Peyer's patch (tissue), 4 donors: ENCODE measurements around the gene LGI4.

Experiments
- POLR2A ChIP-seq, 2 donors: fragments of 450-650 bp; IDR thresholded peaks; one replicate each; pipeline ENCODE4 v1.5.1; 2017; ENCODE audit warnings: antibody characterized with exemption in 2 of 2, mild to moderate bottlenecking in 2 of 2, moderate library complexity in 2 of 2
- TF ChIP-seq, protein P1 (sequence below), 6 experiments: fragments of 450-650 bp in 4 of 6; fragments of 200-600 bp in 2 of 6; sonication (generic) in 1 of 6; IDR thresholded peaks; one replicate each; pipeline ENCODE4 v1.5.1; 2017 to 2019; ENCODE audit warnings: antibody characterized with exemption in 6 of 6, mild to moderate bottlenecking in 3 of 6, moderate library complexity in 1 of 6

DNA sequence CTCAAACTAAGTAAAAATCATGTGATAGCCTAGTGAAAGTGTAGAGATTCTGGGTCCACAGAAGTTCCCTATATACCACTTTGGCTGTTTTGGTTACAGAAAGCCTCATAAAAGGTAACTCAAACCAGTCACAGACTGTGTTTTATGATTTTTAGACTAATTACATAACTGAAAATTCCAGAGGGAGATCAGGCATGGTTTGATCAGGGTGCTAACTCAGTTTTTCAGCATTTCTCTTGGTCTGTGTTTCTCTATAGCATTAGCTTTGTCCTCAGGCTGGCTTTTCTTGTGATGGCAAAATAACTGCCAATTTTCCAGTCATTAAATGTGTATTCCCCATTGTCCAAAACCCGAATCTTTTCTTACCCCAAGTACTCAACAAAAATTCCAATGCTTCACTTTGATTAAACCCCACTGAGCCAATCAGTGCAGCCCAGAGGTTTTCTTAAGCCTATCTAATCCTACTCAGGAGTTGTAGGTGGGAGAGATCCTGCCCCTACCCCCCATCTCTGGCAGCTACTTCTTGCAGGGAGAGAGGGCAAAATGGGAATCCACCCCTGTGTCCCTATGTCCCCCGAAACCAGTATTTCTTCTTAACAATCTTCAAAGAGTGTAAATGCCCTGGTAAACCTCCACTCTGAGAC, 27.8 kb downstream of the LGI4 start:
- no peak for TF ChIP-seq POLR2A (IDR thresholded peaks at IDR 0.05)
- TF ChIP-seq, protein P1, sequence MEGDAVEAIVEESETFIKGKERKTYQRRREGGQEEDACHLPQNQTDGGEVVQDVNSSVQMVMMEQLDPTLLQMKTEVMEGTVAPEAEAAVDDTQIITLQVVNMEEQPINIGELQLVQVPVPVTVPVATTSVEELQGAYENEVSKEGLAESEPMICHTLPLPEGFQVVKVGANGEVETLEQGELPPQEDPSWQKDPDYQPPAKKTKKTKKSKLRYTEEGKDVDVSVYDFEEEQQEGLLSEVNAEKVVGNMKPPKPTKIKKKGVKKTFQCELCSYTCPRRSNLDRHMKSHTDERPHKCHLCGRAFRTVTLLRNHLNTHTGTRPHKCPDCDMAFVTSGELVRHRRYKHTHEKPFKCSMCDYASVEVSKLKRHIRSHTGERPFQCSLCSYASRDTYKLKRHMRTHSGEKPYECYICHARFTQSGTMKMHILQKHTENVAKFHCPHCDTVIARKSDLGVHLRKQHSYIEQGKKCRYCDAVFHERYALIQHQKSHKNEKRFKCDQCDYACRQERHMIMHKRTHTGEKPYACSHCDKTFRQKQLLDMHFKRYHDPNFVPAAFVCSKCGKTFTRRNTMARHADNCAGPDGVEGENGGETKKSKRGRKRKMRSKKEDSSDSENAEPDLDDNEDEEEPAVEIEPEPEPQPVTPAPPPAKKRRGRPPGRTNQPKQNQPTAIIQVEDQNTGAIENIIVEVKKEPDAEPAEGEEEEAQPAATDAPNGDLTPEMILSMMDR (IDR thresholded peaks at IDR 0.05), result no peak
